Measurements from ENCODE around the gene KDM5A. TPM values are rescaled to one million over a fixed set of nuclear protein-coding genes. Genes with fewer than 3 reads are reported as not detected.

Gene KDM5A
- total RNA-seq, 4 donors from 2014 or later = 52.1 to 72.3 (median 66.2) TPM

- Histone ChIP-seq H3K4me3 (replicated peaks in 1 of 3) (no peak overlapping the region), H3K36me3 (no peaks in the 10 kb centered on the region), H3K9me3 (no peaks in the 10 kb centered on the region), H3K27me3 (no peaks in the 10 kb centered on the region), H3K27ac (no peak overlapping the region), H3K4me1 (peaks cover 0 to 3% of the 10 kb centered on the region in 2 donors)
- WGBS, 2 donors = 73 to 79% methylated on average over 12 of the region's 12 CpGs
- no peak for DNase-seq
- no peak for TF ChIP-seq POLR2A (IDR thresholded peaks at IDR 0.05)
- TF ChIP-seq, protein P1, sequence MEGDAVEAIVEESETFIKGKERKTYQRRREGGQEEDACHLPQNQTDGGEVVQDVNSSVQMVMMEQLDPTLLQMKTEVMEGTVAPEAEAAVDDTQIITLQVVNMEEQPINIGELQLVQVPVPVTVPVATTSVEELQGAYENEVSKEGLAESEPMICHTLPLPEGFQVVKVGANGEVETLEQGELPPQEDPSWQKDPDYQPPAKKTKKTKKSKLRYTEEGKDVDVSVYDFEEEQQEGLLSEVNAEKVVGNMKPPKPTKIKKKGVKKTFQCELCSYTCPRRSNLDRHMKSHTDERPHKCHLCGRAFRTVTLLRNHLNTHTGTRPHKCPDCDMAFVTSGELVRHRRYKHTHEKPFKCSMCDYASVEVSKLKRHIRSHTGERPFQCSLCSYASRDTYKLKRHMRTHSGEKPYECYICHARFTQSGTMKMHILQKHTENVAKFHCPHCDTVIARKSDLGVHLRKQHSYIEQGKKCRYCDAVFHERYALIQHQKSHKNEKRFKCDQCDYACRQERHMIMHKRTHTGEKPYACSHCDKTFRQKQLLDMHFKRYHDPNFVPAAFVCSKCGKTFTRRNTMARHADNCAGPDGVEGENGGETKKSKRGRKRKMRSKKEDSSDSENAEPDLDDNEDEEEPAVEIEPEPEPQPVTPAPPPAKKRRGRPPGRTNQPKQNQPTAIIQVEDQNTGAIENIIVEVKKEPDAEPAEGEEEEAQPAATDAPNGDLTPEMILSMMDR (IDR thresholded peaks at IDR 0.05) = no peak
- intact Hi-C loops (cut with DNase I) = no loop called here
Observed at GRCh38 chr12:253116-253831, 135.8 kb downstream of the KDM5A start.

DNA sequence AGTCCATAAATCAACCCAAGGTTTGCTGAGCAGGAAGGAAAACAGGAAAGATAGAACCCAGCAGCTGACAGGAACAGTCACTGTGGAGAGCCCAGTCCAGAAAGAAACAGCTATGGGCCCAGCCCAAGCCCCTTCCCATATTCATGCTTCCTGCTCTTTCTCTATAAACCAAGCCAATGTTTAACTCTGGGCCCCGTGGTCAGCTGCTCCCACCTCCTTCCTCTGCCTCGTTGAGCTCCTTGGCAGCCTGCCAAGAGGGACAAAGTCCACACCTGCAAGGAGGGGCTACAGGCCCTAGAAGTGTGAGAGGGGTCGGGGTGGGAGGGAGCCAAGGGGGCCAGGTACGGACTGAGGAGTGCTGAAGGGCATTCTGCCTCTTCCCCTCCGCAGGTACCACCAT, 136.5 kb downstream of the KDM5A start:
- intact Hi-C loops (cut with DNase I) = no loop called here
- H3K36me3 ChIP-seq = no peaks in the 10 kb centered on the region
- H3K4me3 ChIP-seq (replicated peaks in 1 of 3) = no peak overlapping the region
- DNase-seq = peak; percentile 31 to 37
- no peak overlapping the region for H3K27ac ChIP-seq
- H3K9me3 ChIP-seq = no peaks in the 10 kb centered on the region
- 26 to 36% methylated on average over 5 of the region's 5 CpGs for WGBS, 2 donors
- H3K4me1 ChIP-seq = peaks cover 0 to 3% of the 10 kb centered on the region in 2 donors
- H3K27me3 ChIP-seq = no peaks in the 10 kb centered on the region
- TF ChIP-seq, protein P1 (IDR thresholded peaks at IDR 0.05) = no peak
- no peak for TF ChIP-seq POLR2A (IDR thresholded peaks at IDR 0.05)

- 87 to 92% methylated on average over 3 of the region's 3 CpGs for WGBS, 2 donors
- no peak overlapping the region for H3K4me3 ChIP-seq (replicated peaks in 1 of 3)
- TF ChIP-seq, protein P1 (IDR thresholded peaks at IDR 0.05) = no peak
- no peak for TF ChIP-seq POLR2A (IDR thresholded peaks at IDR 0.05)
- H3K4me1 ChIP-seq = no peaks in the 10 kb centered on the region
- no peak overlapping the region for H3K27ac ChIP-seq
- H3K9me3 ChIP-seq = no peaks in the 10 kb centered on the region
- intact Hi-C loops (cut with DNase I) = no loop called here
- no peaks in the 10 kb centered on the region for H3K36me3 ChIP-seq
- DNase-seq = no peak
- no peaks in the 10 kb centered on the region for H3K27me3 ChIP-seq
Observed at GRCh38 chr12:247271-247670, 141.8 kb downstream of the KDM5A start.

DNA sequence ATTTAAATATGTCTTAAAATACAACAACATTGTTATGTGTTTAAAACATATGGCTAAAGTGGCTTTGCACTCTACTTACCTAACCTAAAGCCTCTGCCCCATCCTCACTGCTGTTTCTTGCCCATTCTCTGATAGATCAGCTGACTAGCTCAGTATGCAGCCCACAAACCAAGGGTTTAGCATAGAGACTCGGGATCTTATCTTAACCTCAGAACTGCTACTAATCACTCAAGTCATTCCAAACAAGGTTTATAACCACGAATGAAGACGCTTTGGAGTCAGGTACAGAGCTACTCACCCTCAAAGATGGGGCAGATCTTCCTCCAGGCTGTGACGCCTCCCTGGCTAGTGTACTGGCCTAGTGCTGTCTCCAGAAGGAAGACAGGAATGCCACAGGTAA, 145.7 kb downstream of the KDM5A start:
- H3K27ac ChIP-seq = no peak overlapping the region
- no peaks in the 10 kb centered on the region for H3K36me3 ChIP-seq
- H3K4me3 ChIP-seq (replicated peaks in 1 of 3) = no peak overlapping the region
- H3K4me1 ChIP-seq = no peaks in the 10 kb centered on the region
- intact Hi-C loops (cut with DNase I) = no loop called here
- TF ChIP-seq, protein P1 (IDR thresholded peaks at IDR 0.05) = no peak
- no peak for TF ChIP-seq POLR2A (IDR thresholded peaks at IDR 0.05)
- 82 to 86% methylated on average over 4 of the region's 4 CpGs for WGBS, 2 donors
- DNase-seq = no peak
- H3K9me3 ChIP-seq = no peaks in the 10 kb centered on the region
- H3K27me3 ChIP-seq = no peaks in the 10 kb centered on the region

- TF ChIP-seq, protein P1 (IDR thresholded peaks at IDR 0.05) = no peak
- TF ChIP-seq POLR2A (IDR thresholded peaks at IDR 0.05) = no peak
- Histone ChIP-seq H3K4me3 (replicated peaks in 1 of 3) (no peak overlapping the region), H3K4me1 (no peaks in the 10 kb centered on the region), H3K9me3 (no peaks in the 10 kb centered on the region), H3K36me3 (no peaks in the 10 kb centered on the region), H3K27me3 (no peaks in the 10 kb centered on the region), H3K27ac (no peak overlapping the region)
- 95% methylated on average over 15 of the region's 15 CpGs for WGBS, 2 donors
- no peak for DNase-seq
- intact Hi-C loops (cut with DNase I) = no loop called here
Observed at GRCh38 chr12:242496-242895, 146.6 kb downstream of the KDM5A start.
